ENCODE data around the gene ANXA1. TPM values are rescaled to one million over a fixed set of nuclear protein-coding genes. Genes with fewer than 3 reads are reported as not detected.

Gene ANXA1
- total and polyA plus RNA-seq, 9 donors = 67.5 to 472 (median 110) TPM

DNA sequence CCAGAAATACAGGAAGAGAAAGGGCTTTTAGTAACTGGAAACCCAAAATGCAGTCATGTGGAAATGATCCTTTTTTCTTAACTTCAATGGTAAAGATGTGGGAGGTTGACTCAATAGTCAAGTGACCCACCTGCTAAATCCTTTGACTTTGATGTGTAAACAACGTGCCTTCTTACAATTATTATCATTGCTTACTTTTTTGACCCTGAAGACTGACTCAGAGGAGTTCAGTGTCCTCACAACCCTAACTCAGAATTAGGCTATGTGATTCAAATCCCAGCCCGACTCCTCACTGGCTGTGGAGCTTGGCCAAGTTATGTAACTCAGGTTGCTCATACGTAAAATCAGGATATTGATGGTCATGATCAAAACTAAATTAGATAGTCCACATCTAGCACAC is 27.9 kb downstream of the ANXA1 start:
- no peak overlapping the region for H3K4me3 ChIP-seq
- intact Hi-C loops (cut with DNase I) = no loop called here
- H3K4me1 ChIP-seq (ENCODE audit: insufficient read depth) = no peaks in the 10 kb centered on the region
- WGBS, 3 donors = 36 to 46% (median 46%) methylated on average over 3 of the region's 3 CpGs
- no peaks in the 10 kb centered on the region for H3K9me3 ChIP-seq
- TF ChIP-seq EP300 (IDR thresholded peaks at IDR 0.05) (no peak), POLR2A (IDR thresholded peaks at IDR 0.05) (no peak)
- TF ChIP-seq, protein P1, sequence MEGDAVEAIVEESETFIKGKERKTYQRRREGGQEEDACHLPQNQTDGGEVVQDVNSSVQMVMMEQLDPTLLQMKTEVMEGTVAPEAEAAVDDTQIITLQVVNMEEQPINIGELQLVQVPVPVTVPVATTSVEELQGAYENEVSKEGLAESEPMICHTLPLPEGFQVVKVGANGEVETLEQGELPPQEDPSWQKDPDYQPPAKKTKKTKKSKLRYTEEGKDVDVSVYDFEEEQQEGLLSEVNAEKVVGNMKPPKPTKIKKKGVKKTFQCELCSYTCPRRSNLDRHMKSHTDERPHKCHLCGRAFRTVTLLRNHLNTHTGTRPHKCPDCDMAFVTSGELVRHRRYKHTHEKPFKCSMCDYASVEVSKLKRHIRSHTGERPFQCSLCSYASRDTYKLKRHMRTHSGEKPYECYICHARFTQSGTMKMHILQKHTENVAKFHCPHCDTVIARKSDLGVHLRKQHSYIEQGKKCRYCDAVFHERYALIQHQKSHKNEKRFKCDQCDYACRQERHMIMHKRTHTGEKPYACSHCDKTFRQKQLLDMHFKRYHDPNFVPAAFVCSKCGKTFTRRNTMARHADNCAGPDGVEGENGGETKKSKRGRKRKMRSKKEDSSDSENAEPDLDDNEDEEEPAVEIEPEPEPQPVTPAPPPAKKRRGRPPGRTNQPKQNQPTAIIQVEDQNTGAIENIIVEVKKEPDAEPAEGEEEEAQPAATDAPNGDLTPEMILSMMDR (IDR thresholded peaks at IDR 0.05) = no peak
- H3K27me3 ChIP-seq = no peaks in the 10 kb centered on the region
- DNase-seq = no peak
- H3K36me3 ChIP-seq = no peaks in the 10 kb centered on the region
- no peak overlapping the region for H3K27ac ChIP-seq

DNA sequence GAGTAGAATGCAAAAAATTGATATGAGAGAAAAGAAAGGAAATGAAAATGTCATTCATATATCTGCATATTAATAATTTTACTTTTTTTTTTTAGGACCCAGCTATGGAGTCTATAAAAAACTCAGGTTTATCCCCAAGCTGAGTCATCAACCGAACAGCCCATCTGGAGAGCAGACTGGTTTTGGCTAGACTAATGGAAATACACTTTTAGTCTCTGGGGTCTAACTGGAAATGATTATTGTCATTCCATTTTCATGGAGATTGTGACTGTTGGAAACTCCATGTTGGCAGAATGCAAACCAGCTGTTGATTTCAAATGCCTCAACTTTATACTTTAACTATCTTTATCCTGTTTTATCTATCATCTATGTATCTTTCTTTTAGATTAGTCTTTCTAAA is 28.7 kb downstream of the ANXA1 start:
- H3K27ac ChIP-seq = no peak overlapping the region
- H3K36me3 ChIP-seq = no peaks in the 10 kb centered on the region
- H3K4me1 ChIP-seq (ENCODE audit: insufficient read depth) = no peaks in the 10 kb centered on the region
- H3K9me3 ChIP-seq = no peaks in the 10 kb centered on the region
- H3K4me3 ChIP-seq = no peak overlapping the region
- WGBS, 3 donors = 6 to 7% (median 6%) methylated on average over 1 of the region's 1 CpG
- no peak for DNase-seq
- intact Hi-C loops (cut with DNase I) = loop anchor here in 3 of 4 donors (5.0 to 10.0 kb wide), 4 partner anchors 66 to 316 kb away; no protein-coding TSS in a partner anchor
- TF ChIP-seq EP300 (IDR thresholded peaks at IDR 0.05) (no peak), POLR2A (IDR thresholded peaks at IDR 0.05) (no peak)
- TF ChIP-seq, protein P1 (IDR thresholded peaks at IDR 0.05) = no peak
- no peaks in the 10 kb centered on the region for H3K27me3 ChIP-seq

DNA sequence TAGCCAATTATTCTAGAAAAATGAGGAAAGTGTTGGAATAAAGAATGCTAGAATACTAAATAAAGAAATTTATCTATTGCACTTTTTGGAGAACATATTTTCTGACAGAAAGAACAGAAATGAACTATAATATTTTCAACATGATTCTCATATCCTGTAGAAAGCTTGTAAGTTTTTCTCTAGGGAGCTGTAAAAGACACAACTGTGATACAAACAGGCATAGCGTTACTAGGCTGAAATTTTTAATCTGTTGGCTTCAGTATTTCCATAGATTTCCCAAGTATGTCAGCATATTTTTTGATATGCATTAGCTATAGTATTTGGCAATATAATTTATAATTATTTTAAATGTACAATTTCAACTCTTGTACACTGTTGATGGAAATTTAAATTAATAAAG is 31.3 kb downstream of the ANXA1 start:
- H3K27me3 ChIP-seq = no peaks in the 10 kb centered on the region
- WGBS, 3 donors = 28 to 47% (median 30%) methylated on average over 1 of the region's 1 CpG
- no peaks in the 10 kb centered on the region for H3K9me3 ChIP-seq
- no peak for TF ChIP-seq POLR2A (IDR thresholded peaks at IDR 0.05)
- TF ChIP-seq, protein P1 (IDR thresholded peaks at IDR 0.05) = no peak
- intact Hi-C loops (cut with DNase I) = loop anchor here in 3 of 4 donors (5.0 to 10.0 kb wide), 4 partner anchors 68 to 318 kb away; no protein-coding TSS in a partner anchor
- H3K27ac ChIP-seq = no peak overlapping the region
- H3K4me1 ChIP-seq (ENCODE audit: insufficient read depth) = no peaks in the 10 kb centered on the region
- no peaks in the 10 kb centered on the region for H3K36me3 ChIP-seq
- DNase-seq = no peak
- H3K4me3 ChIP-seq = no peak overlapping the region

- no peaks in the 10 kb centered on the region for H3K36me3 ChIP-seq
- DNase-seq = no peak
- no peak overlapping the region for H3K27ac ChIP-seq
- H3K27me3 ChIP-seq = no peaks in the 10 kb centered on the region
- intact Hi-C loops (cut with DNase I) = loop anchor here in 3 of 4 donors (5.0 to 10.0 kb wide), 4 partner anchors 69 to 319 kb away; no protein-coding TSS in a partner anchor
- H3K9me3 ChIP-seq = no peaks in the 10 kb centered on the region
- no peak overlapping the region for H3K4me3 ChIP-seq
- no peak for TF ChIP-seq POLR2A (IDR thresholded peaks at IDR 0.05)
- no peak for TF ChIP-seq EP300 (IDR thresholded peaks at IDR 0.05)
- TF ChIP-seq, protein P1 (IDR thresholded peaks at IDR 0.05) = no peak
- H3K4me1 ChIP-seq (ENCODE audit: insufficient read depth) = no peaks in the 10 kb centered on the region
Observed at GRCh38 chr9:73183428-73183827, 31.8 kb downstream of the ANXA1 start.
